Activated naive CD4-positive, alpha-beta T cell treated with anti-CD3 and anti-CD28 coated beads, Interleukin-2, amount 50 U/mL, for 24 hours (primary cell): ENCODE measurements around the gene UBASH3B.

Source experiments
- H3K27ac Mint-ChIP-seq: one replicate; pipeline ENCODE4 v1.8.0; 2021; ENCODE audit warnings: mild to moderate bottlenecking, mixed read lengths
- H3K27me3 Mint-ChIP-seq: one replicate; pipeline ENCODE4 v1.8.0; 2021; ENCODE audit warnings: mixed read lengths
- H3K36me3 Mint-ChIP-seq: one replicate; pipeline ENCODE4 v1.8.0; 2021; ENCODE audit warnings: mixed read lengths
- H3K4me1 Mint-ChIP-seq: one replicate; pipeline ENCODE4 v1.8.0; 2021; ENCODE audit warnings: mixed read lengths
- H3K4me3 Mint-ChIP-seq: one replicate; pipeline ENCODE4 v1.8.0; 2021; ENCODE audit warnings: mild to moderate bottlenecking, mixed read lengths
- H3K9me3 Mint-ChIP-seq: one replicate; pipeline ENCODE4 v1.8.0; 2021; ENCODE audit warnings: mixed read lengths

The UBASH3B gene

GRCh38 chr11:122685041-122685440 lies 29.5 kb downstream of the UBASH3B start:
- Mint-ChIP-seq H3K4me1 (peaks cover 64% of the 10 kb centered on the region), H3K27ac (no peak overlapping the region), H3K36me3 (peaks cover 6% of the 10 kb centered on the region), H3K4me3 (no peak overlapping the region), H3K9me3 (peaks cover 5% of the 10 kb centered on the region), H3K27me3 (no peaks in the 10 kb centered on the region)

GRCh38 chr11:122686111-122686510 lies 30.6 kb downstream of the UBASH3B start:
- no peak overlapping the region for H3K27ac Mint-ChIP-seq
- peaks cover 70% of the 10 kb centered on the region for H3K4me1 Mint-ChIP-seq
- no peak overlapping the region for H3K4me3 Mint-ChIP-seq
- H3K27me3 Mint-ChIP-seq: no peaks in the 10 kb centered on the region
- H3K9me3 Mint-ChIP-seq: peaks cover 5% of the 10 kb centered on the region
- H3K36me3 Mint-ChIP-seq: peaks cover 6% of the 10 kb centered on the region

GRCh38 chr11:122690384-122690783 lies 34.9 kb downstream of the UBASH3B start:
- peak overlapping the region; percentile 63 for H3K27ac Mint-ChIP-seq
- H3K4me1 Mint-ChIP-seq: peaks cover 80% of the 10 kb centered on the region
- H3K27me3 Mint-ChIP-seq: no peaks in the 10 kb centered on the region

GRCh38 chr11:122690801-122691548 lies 35.5 kb downstream of the UBASH3B start:
- Mint-ChIP-seq H3K27ac (peak overlapping the region; percentile 63), H3K27me3 (no peaks in the 10 kb centered on the region), H3K4me3 (peak overlapping the region; percentile 74), H3K36me3 (peaks cover 9% of the 10 kb centered on the region), H3K4me1 (peaks cover 82% of the 10 kb centered on the region), H3K9me3 (peaks cover 5% of the 10 kb centered on the region)

More at GRCh38 chr11:122690384-122690783, 34.9 kb downstream of the UBASH3B start:
- Mint-ChIP-seq H3K9me3 (peaks cover 5% of the 10 kb centered on the region), H3K4me3 (peak overlapping the region; percentile 74), H3K36me3 (peaks cover 9% of the 10 kb centered on the region)

- peaks cover 5% of the 10 kb centered on the region for H3K9me3 Mint-ChIP-seq
- peak overlapping the region; percentile 74 for H3K4me3 Mint-ChIP-seq
- H3K4me1 Mint-ChIP-seq: peaks cover 82% of the 10 kb centered on the region
- H3K27ac Mint-ChIP-seq: peak overlapping the region; percentile 82
- no peaks in the 10 kb centered on the region for H3K27me3 Mint-ChIP-seq
- H3K36me3 Mint-ChIP-seq: peaks cover 9% of the 10 kb centered on the region
These were observed 36.1 kb downstream of the UBASH3B start for GRCh38 chr11:122691549-122692150.

- Mint-ChIP-seq H3K4me1 (peaks cover 82% of the 10 kb centered on the region), H3K4me3 (peak overlapping the region; percentile 16)
These were observed 36.9 kb downstream of the UBASH3B start for GRCh38 chr11:122692444-122692843.

GRCh38 chr11:122695076-122695615 lies 39.6 kb downstream of the UBASH3B start:
- H3K4me3 Mint-ChIP-seq: no peak overlapping the region
- no peaks in the 10 kb centered on the region for H3K9me3 Mint-ChIP-seq
- peak overlapping the region; percentile 13 for H3K27ac Mint-ChIP-seq
- peaks cover 5% of the 10 kb centered on the region for H3K36me3 Mint-ChIP-seq
- H3K4me1 Mint-ChIP-seq: peaks cover 92% of the 10 kb centered on the region
- H3K27me3 Mint-ChIP-seq: no peaks in the 10 kb centered on the region

More at GRCh38 chr11:122692444-122692843, 36.9 kb downstream of the UBASH3B start:
- Mint-ChIP-seq H3K27me3 (no peaks in the 10 kb centered on the region), H3K36me3 (peaks cover 5% of the 10 kb centered on the region), H3K27ac (peak overlapping the region; percentile 57), H3K9me3 (peaks cover under 1% of the 10 kb centered on the region)

- H3K4me1 Mint-ChIP-seq: peaks cover 92% of the 10 kb centered on the region
- peaks cover 5% of the 10 kb centered on the region for H3K36me3 Mint-ChIP-seq
- H3K9me3 Mint-ChIP-seq: no peaks in the 10 kb centered on the region
- no peaks in the 10 kb centered on the region for H3K27me3 Mint-ChIP-seq
- peak overlapping the region; percentile 69 for H3K4me3 Mint-ChIP-seq
- peak overlapping the region; percentile 53 for H3K27ac Mint-ChIP-seq
These were observed 41.1 kb downstream of the UBASH3B start for GRCh38 chr11:122696662-122697061.

- H3K4me3 Mint-ChIP-seq: peak overlapping the region; percentile 69
- no peaks in the 10 kb centered on the region for H3K9me3 Mint-ChIP-seq
- peaks cover 8% of the 10 kb centered on the region for H3K36me3 Mint-ChIP-seq
- H3K27ac Mint-ChIP-seq: peak overlapping the region; percentile 64
- H3K27me3 Mint-ChIP-seq: no peaks in the 10 kb centered on the region
- peaks cover 89% of the 10 kb centered on the region for H3K4me1 Mint-ChIP-seq
These were observed 42.2 kb downstream of the UBASH3B start for GRCh38 chr11:122697636-122698167.

GRCh38 chr11:122698392-122698791 lies 42.9 kb downstream of the UBASH3B start:
- H3K27me3 Mint-ChIP-seq: no peaks in the 10 kb centered on the region
- H3K4me1 Mint-ChIP-seq: peaks cover 88% of the 10 kb centered on the region
- peaks cover 10% of the 10 kb centered on the region for H3K36me3 Mint-ChIP-seq

GRCh38 chr11:122700666-122701065 lies 45.1 kb downstream of the UBASH3B start:
- Mint-ChIP-seq H3K4me1 (peaks cover 82% of the 10 kb centered on the region), H3K9me3 (no peaks in the 10 kb centered on the region)

More at GRCh38 chr11:122698392-122698791, 42.9 kb downstream of the UBASH3B start:
- Mint-ChIP-seq H3K4me3 (peak overlapping the region; percentile 69), H3K9me3 (no peaks in the 10 kb centered on the region), H3K27ac (peak overlapping the region; percentile 60)

GRCh38 chr11:122701143-122701542 lies 45.6 kb downstream of the UBASH3B start:
- Mint-ChIP-seq H3K27me3 (no peaks in the 10 kb centered on the region), H3K9me3 (no peaks in the 10 kb centered on the region), H3K27ac (no peak overlapping the region), H3K4me1 (peaks cover 80% of the 10 kb centered on the region), H3K36me3 (peaks cover 11% of the 10 kb centered on the region), H3K4me3 (no peak overlapping the region)

More at GRCh38 chr11:122700666-122701065, 45.1 kb downstream of the UBASH3B start:
- no peaks in the 10 kb centered on the region for H3K27me3 Mint-ChIP-seq
- no peak overlapping the region for H3K27ac Mint-ChIP-seq
- no peak overlapping the region for H3K4me3 Mint-ChIP-seq
- peaks cover 11% of the 10 kb centered on the region for H3K36me3 Mint-ChIP-seq

- Mint-ChIP-seq H3K4me1 (peaks cover 71% of the 10 kb centered on the region), H3K4me3 (no peak overlapping the region), H3K27me3 (no peaks in the 10 kb centered on the region), H3K9me3 (no peaks in the 10 kb centered on the region), H3K36me3 (peaks cover 16% of the 10 kb centered on the region), H3K27ac (peak overlapping the region; percentile 11)
These were observed 48.2 kb downstream of the UBASH3B start for GRCh38 chr11:122703541-122704272.

- Mint-ChIP-seq H3K36me3 (peaks cover 17% of the 10 kb centered on the region), H3K27me3 (no peaks in the 10 kb centered on the region), H3K4me3 (no peak overlapping the region), H3K27ac (no peak overlapping the region), H3K4me1 (peaks cover 71% of the 10 kb centered on the region), H3K9me3 (no peaks in the 10 kb centered on the region)
These were observed 49.9 kb downstream of the UBASH3B start for GRCh38 chr11:122705396-122705795.
